ENCODE results near the gene PRMT7.

PRMT7 gene

GRCh38 chr16:68346892-68347480 is 36.2 kb downstream of the PRMT7 start:
- H3K4me1 ChIP-seq (ENCODE audit: control insufficient read depth, insufficient read depth, low read length) = peaks cover 6% of the 10 kb centered on the region
- H3K4me3 ChIP-seq (ENCODE audit: low read length) = no peak overlapping the region
- no peaks in the 10 kb centered on the region for H3K27me3 ChIP-seq (ENCODE audit: control insufficient read depth, insufficient read depth, low read length)
- no peaks in the 10 kb centered on the region for H3K9me3 ChIP-seq (ENCODE audit: control insufficient read depth, low read length)
- H3K9ac ChIP-seq (ENCODE audit: low read length) = no peak overlapping the region
- no peaks in the 10 kb centered on the region for H3K36me3 ChIP-seq (ENCODE audit: control insufficient read depth, insufficient read depth, low read length)

- no peak overlapping the region for H3K9ac ChIP-seq (ENCODE audit: low read length)
- no peak overlapping the region for H3K4me3 ChIP-seq (ENCODE audit: low read length)
- H3K4me1 ChIP-seq (ENCODE audit: control insufficient read depth, insufficient read depth, low read length) = peaks cover 10% of the 10 kb centered on the region
- no peaks in the 10 kb centered on the region for H3K36me3 ChIP-seq (ENCODE audit: control insufficient read depth, insufficient read depth, low read length)
- no peaks in the 10 kb centered on the region for H3K27me3 ChIP-seq (ENCODE audit: control insufficient read depth, insufficient read depth, low read length)
- H3K9me3 ChIP-seq (ENCODE audit: control insufficient read depth, low read length) = no peaks in the 10 kb centered on the region
Measured at GRCh38 chr16:68347605-68348004, 36.8 kb downstream of the PRMT7 start.

GRCh38 chr16:68348639-68349445 is 38.0 kb downstream of the PRMT7 start:
- Histone ChIP-seq H3K9me3 (ENCODE audit: control insufficient read depth, low read length) (no peaks in the 10 kb centered on the region), H3K27me3 (ENCODE audit: control insufficient read depth, insufficient read depth, low read length) (no peaks in the 10 kb centered on the region), H3K9ac (ENCODE audit: low read length) (no peak overlapping the region), H3K36me3 (ENCODE audit: control insufficient read depth, insufficient read depth, low read length) (peaks cover 4% of the 10 kb centered on the region), H3K4me1 (ENCODE audit: control insufficient read depth, insufficient read depth, low read length) (peaks cover 19% of the 10 kb centered on the region), H3K4me3 (ENCODE audit: low read length) (no peak overlapping the region)

GRCh38 chr16:68349838-68350410 is 39.1 kb downstream of the PRMT7 start:
- Histone ChIP-seq H3K9me3 (ENCODE audit: control insufficient read depth, low read length) (no peaks in the 10 kb centered on the region), H3K4me3 (ENCODE audit: low read length) (no peak overlapping the region), H3K9ac (ENCODE audit: low read length) (no peak overlapping the region), H3K4me1 (ENCODE audit: control insufficient read depth, insufficient read depth, low read length) (peaks cover 19% of the 10 kb centered on the region), H3K27me3 (ENCODE audit: control insufficient read depth, insufficient read depth, low read length) (no peaks in the 10 kb centered on the region), H3K36me3 (ENCODE audit: control insufficient read depth, insufficient read depth, low read length) (peaks cover 4% of the 10 kb centered on the region)

GRCh38 chr16:68350813-68351350 is 40.1 kb downstream of the PRMT7 start:
- no peaks in the 10 kb centered on the region for H3K27me3 ChIP-seq (ENCODE audit: control insufficient read depth, insufficient read depth, low read length)
- H3K9ac ChIP-seq (ENCODE audit: low read length) = no peak overlapping the region
- peaks cover 4% of the 10 kb centered on the region for H3K36me3 ChIP-seq (ENCODE audit: control insufficient read depth, insufficient read depth, low read length)
- no peaks in the 10 kb centered on the region for H3K9me3 ChIP-seq (ENCODE audit: control insufficient read depth, low read length)
- no peak overlapping the region for H3K4me3 ChIP-seq (ENCODE audit: low read length)
- peaks cover 19% of the 10 kb centered on the region for H3K4me1 ChIP-seq (ENCODE audit: control insufficient read depth, insufficient read depth, low read length)

- Histone ChIP-seq H3K9me3 (ENCODE audit: control insufficient read depth, low read length) (no peaks in the 10 kb centered on the region), H3K36me3 (ENCODE audit: control insufficient read depth, insufficient read depth, low read length) (peaks cover 4% of the 10 kb centered on the region), H3K4me1 (ENCODE audit: control insufficient read depth, insufficient read depth, low read length) (peaks cover 19% of the 10 kb centered on the region), H3K4me3 (ENCODE audit: low read length) (no peak overlapping the region), H3K9ac (ENCODE audit: low read length) (peak overlapping the region; percentile 53), H3K27me3 (ENCODE audit: control insufficient read depth, insufficient read depth, low read length) (no peaks in the 10 kb centered on the region)
Measured at GRCh38 chr16:68351463-68351862, 40.6 kb downstream of the PRMT7 start.

GRCh38 chr16:68351991-68352431 is 41.2 kb downstream of the PRMT7 start:
- peak overlapping the region; percentile 10 for H3K4me3 ChIP-seq (ENCODE audit: low read length)

GRCh38 chr16:68353366-68353765 is 42.5 kb downstream of the PRMT7 start:
- Histone ChIP-seq H3K9me3 (ENCODE audit: control insufficient read depth, low read length) (no peaks in the 10 kb centered on the region), H3K36me3 (ENCODE audit: control insufficient read depth, insufficient read depth, low read length) (peaks cover 4% of the 10 kb centered on the region), H3K27me3 (ENCODE audit: control insufficient read depth, insufficient read depth, low read length) (no peaks in the 10 kb centered on the region), H3K4me3 (ENCODE audit: low read length) (no peak overlapping the region), H3K4me1 (ENCODE audit: control insufficient read depth, insufficient read depth, low read length) (peaks cover 25% of the 10 kb centered on the region), H3K9ac (ENCODE audit: low read length) (no peak overlapping the region)

More at GRCh38 chr16:68351991-68352431, 41.2 kb downstream of the PRMT7 start:
- Histone ChIP-seq H3K4me1 (ENCODE audit: control insufficient read depth, insufficient read depth, low read length) (peaks cover 23% of the 10 kb centered on the region), H3K9ac (ENCODE audit: low read length) (peak overlapping the region; percentile 58), H3K36me3 (ENCODE audit: control insufficient read depth, insufficient read depth, low read length) (peaks cover 4% of the 10 kb centered on the region), H3K27me3 (ENCODE audit: control insufficient read depth, insufficient read depth, low read length) (no peaks in the 10 kb centered on the region), H3K9me3 (ENCODE audit: control insufficient read depth, low read length) (no peaks in the 10 kb centered on the region)

GRCh38 chr16:68354816-68355215 is 44.0 kb downstream of the PRMT7 start:
- Histone ChIP-seq H3K4me1 (ENCODE audit: control insufficient read depth, insufficient read depth, low read length) (peaks cover 25% of the 10 kb centered on the region), H3K27me3 (ENCODE audit: control insufficient read depth, insufficient read depth, low read length) (no peaks in the 10 kb centered on the region), H3K9ac (ENCODE audit: low read length) (no peak overlapping the region), H3K4me3 (ENCODE audit: low read length) (no peak overlapping the region), H3K9me3 (ENCODE audit: control insufficient read depth, low read length) (no peaks in the 10 kb centered on the region), H3K36me3 (ENCODE audit: control insufficient read depth, insufficient read depth, low read length) (peaks cover 4% of the 10 kb centered on the region)

- Histone ChIP-seq H3K9me3 (ENCODE audit: control insufficient read depth, low read length) (no peaks in the 10 kb centered on the region), H3K4me3 (ENCODE audit: low read length) (no peak overlapping the region), H3K36me3 (ENCODE audit: control insufficient read depth, insufficient read depth, low read length) (peaks cover 4% of the 10 kb centered on the region), H3K4me1 (ENCODE audit: control insufficient read depth, insufficient read depth, low read length) (peaks cover 25% of the 10 kb centered on the region), H3K27me3 (ENCODE audit: control insufficient read depth, insufficient read depth, low read length) (no peaks in the 10 kb centered on the region), H3K9ac (ENCODE audit: low read length) (no peak overlapping the region)
Measured at GRCh38 chr16:68355447-68356248, 44.8 kb downstream of the PRMT7 start.

- Histone ChIP-seq H3K4me1 (ENCODE audit: control insufficient read depth, insufficient read depth, low read length) (peaks cover 24% of the 10 kb centered on the region), H3K9ac (ENCODE audit: low read length) (no peak overlapping the region), H3K9me3 (ENCODE audit: control insufficient read depth, low read length) (no peaks in the 10 kb centered on the region), H3K36me3 (ENCODE audit: control insufficient read depth, insufficient read depth, low read length) (peaks cover 4% of the 10 kb centered on the region), H3K4me3 (ENCODE audit: low read length) (no peak overlapping the region), H3K27me3 (ENCODE audit: control insufficient read depth, insufficient read depth, low read length) (no peaks in the 10 kb centered on the region)
Measured at GRCh38 chr16:68356249-68356918, 45.6 kb downstream of the PRMT7 start.

Data from mucosa of stomach (tissue), 1 donor.